HG03571 (cell line): ENCODE results near the gene MYCL.

ENCODE experiments used
- ATAC-seq: cut with Tn5 transposase; IDR thresholded peaks from one replicate; pipeline ENCODE4 v1.9.1; 2021; ENCODE audit not compliant: unreplicated experiment

MYCL gene, protein sequence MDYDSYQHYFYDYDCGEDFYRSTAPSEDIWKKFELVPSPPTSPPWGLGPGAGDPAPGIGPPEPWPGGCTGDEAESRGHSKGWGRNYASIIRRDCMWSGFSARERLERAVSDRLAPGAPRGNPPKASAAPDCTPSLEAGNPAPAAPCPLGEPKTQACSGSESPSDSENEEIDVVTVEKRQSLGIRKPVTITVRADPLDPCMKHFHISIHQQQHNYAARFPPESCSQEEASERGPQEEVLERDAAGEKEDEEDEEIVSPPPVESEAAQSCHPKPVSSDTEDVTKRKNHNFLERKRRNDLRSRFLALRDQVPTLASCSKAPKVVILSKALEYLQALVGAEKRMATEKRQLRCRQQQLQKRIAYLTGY

DNA sequence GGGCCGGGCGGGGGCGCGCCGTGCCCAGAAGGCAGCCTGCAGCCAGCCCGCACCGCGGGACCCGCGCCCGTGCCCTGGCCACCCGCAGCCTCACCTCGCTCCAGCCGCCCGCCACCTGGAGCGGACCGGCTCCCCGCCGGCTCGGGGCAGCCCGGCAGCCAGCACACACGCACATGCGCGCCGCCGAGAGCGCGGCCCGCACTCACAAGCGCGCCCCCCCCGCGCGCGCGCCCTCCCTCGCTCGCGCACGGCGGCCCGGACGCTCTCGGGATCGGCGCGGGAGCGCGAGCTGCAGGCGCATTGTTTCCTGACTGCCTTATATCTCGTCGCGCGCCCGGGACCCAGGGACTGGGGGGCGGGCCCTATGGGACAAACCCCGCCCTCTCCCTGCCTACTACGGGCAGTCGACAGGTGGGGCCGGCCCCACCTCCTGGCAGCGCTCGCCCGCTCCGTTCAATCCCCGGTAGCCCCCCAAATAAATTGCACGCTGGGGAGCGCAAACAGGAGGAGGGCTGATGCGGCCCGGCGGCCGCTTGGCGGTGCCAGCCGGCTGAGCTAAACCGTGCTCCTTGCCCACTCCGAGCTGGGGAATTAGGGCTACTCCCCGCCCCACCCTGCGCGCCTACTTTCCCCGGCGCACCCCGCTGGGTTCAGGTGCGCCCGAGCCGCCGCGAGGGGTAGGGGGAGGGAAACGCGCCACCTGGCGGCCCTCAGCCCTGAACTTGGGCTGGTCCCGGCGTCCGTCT is at the start of gene MYCL:
MYCL (minus strand) TSS at position 204 of the 746 bp plus-strand sequence. CDS start 483 bp downstream, outside the sequence.
- peak; percentile 77 for ATAC-seq

DNA sequence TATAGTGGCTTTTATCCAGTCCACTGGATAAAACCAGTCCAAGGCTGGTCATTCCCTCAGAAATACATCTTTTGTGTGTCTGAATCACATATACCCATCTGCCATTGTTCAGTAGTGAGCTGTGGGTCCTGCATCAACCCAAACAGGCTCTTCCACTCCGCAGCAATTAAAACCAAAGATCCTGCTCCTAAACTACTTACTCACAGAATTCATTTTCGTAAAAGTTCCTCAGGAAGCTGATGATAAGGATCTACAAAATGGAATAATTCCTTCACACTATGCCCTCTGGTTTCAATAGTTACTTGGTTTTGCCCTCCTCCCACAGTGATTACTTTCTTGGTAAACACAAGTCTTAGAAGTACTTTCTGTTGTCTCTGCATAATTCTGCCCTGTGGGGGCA is 48.2 kb upstream of the MYCL start:
- ATAC-seq = no peak

DNA sequence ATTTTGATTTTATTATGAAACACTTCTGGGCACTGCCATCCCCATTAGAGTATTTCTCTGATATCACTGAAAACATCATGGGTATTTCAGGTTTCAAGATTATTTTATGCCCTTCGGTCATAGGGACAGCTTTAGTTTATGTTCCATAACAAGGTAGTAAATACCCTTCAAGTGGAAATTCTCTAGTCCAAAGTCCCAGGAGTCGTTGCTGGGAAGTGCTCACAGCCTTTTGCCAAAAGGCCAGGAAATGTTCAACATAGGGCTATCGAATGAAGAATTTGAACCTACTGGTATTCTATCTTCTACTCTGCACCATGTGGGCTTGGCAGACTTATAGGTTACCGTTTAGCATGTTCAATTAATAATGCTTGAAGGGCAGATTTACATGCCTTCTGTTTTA is 45.5 kb upstream of the MYCL start:
- ATAC-seq = no peak

DNA sequence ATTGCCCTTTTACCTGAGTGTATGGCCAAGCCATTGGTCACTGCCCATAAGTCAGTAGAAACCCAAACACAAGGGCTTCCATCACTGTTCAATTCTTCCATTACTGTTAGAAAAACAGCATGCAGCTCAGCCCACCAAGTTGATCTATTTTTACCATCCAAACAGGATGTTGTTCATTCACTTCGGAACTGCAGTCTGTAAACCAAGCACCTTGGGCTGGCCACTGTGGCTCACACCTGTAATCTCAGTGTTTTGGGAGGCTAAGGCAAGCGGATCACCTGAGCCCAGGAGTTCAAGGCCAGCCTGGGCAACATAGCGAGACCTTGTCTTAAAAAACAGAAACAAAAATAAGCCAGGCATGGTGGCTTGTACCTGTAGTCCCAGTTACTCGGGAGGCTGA is 44.5 kb upstream of the MYCL start:
- ATAC-seq = no peak

DNA sequence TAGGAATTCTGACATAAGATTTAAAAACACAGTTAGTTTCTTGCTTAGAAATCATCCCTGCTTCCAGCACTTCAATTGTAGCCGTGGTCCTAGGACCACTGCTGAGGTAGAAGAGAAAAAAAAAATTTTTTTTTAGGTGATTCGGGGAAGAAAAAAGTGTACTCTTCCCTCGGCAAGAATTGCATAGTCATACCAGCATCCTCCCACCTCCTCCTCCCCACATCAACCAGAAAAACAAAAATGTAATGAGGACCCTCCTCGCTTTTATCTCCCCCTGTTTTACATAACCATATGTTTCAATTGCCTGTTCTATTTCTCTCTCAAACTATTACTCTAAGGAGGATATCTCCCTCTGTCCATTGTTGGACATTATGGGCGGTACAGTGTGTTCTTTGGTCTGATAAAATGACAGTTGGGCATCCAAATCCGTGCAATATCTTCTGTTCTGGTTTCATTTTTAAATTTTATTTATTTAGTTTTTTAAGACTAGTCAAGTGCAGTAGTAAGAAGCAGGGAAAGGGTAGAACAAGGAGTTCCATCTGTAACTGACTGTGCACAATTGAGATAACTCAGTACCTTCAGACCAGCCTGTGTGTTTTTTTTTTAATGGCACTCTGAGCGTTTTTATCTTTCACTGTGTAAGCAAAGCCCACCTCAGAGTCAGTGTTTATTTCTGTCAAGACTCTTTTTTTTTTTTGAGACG is 42.8 kb upstream of the MYCL start:
- ATAC-seq = no peak

DNA sequence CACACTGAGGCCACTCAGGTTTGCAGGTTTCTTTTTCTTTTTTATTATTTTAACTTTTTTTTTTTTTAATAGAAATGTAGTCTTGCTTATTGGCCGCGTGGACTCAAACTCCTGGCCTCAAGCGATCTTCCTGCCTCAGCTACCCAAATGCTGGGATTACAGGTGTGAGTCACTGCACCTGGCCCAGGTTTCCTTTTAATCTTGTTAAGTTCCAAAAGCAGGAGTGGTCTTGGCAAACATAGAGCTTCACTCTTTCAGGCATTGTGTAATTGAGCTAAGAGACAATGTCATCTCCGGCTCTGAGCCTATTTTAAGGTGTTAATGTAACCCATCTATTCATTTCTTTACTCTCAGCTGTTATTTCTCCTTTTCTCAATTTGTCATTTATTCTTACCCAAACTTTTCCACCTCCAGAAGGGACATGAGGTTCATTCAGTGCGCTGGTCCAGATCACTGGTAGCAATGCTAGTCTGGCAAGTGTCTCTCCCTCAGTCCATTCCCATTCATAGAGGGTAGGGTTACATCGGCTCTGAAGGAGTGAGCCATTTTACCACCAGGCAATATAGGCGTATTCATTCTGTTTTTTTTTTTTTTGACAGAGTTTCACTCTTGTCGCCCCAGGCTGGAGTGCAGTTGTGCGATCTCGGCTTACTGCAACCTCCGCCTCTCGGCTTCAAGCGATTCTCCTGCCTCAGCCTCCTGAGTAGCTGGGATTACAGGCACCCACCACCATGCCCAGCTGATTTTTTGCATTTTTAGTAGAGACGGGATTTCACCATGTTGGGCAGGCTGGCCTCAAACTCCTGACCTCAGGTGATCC is 42.0 kb upstream of the MYCL start:
- ATAC-seq = no peak

DNA sequence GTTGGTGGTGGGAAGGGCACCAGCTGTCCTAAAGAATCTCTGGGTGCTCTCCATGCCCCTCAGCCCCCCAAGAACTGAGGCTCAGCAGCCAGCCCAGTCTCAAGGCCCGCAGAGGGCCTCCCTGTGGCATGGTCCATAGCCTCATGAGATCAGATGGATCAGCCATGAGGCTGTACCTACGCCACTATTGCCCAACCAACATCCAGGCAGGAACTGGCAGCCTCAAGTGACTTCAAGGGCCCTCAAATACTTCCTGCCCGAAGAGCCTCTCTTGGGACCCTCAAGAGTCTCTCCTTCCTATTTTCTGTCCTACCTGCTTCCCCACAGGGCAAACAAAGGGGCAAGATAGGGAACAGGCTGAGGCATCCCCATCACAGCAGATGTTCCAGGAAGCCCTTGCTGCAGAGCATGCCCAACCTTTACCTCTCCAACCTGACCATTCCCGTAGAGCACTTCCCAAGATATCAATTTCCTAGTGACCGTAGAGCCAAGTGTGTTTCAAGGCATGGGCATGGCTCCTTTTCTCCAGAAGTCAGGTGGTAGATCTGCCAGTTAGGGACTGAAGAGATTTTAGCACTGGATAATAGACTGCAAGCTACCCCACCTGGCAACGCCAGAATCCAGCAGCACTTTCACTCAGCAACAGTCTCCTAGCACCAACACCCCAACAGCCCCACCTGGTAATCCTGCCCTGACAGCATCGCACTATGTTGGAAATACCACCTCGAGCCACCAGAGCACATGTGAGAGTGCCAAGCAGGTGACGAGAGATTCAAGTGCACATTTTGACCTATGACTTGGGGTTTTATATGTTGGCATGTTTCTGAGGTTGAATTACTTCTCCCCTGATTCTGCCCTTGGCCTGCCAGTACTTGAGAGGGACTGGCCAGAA is 39.5 kb upstream of the MYCL start:
- no peak for ATAC-seq

DNA sequence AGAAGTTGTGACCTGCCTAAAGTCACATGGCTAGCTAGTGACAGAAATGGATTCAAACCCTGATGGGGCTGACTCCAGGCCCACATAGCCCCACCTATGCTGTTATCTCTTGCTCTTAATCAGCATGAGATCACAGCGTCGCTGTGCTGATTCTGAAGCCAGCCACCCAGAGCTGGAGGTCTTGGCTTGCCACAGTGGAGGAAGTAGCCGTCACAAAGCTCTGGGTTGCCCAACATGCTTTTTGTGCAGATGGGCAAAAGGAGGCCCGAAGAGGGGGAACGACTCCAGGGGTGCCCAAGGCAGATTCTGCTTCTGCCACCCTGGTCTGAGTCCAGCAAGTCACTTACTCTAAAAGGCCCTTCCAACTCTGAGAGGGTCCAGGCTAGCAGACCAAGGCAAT is 38.5 kb upstream of the MYCL start:
- no peak for ATAC-seq

DNA sequence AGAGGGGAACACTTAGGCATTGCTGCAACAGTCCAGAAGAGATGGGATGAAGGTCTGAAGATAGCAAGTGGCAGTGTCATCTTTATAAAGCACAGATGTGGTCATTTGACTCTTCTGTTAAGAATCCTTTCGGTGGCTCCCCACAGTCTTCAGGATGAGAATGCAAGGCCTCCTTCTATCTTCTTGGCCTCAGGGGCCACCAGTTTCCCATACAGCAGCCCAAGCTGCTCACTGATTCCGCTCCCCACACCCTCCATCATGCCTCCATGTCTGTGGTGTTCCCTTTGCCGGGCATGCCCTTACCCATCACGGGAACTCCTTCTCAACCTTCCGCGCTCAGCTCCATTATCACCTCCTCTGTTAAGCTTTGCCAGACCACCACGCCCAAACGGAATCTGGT is 37.1 kb upstream of the MYCL start:
- ATAC-seq = no peak

DNA sequence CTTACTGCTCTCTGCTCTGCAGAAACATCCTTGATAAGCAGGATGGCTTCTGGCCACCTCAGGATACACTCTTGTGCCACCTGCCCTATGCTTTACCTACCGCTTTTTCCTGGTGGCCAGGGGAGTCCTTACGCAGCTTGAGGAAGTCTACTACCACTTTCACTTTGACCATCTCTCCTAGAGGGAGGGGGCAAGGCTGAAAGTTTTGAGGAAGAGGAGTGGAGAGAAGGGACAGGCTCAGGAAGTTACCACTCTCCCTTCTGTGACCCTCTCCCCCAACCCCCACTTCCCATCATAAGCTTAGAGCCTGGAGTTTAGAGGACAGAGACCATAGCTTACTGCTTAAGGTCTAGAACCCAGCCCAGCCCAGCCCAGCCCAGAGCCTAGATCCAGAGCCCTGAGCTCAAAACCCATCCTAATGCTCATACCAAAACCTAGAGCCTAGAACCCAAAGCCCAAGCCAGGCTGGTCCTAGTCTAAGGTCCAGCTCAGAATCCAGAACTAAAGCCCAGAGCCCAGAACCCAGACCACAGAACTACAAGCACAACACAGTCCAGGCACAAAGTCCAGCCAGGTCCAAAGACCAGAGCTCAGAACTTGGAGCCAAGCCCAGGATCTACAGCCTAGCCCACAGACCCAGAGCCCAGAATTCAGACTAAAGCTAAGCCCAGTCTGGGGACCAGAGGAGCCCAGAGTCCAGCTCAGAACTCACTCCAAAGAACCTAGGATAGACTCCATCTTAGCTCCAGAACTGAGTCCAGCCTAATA is 35.2 kb upstream of the MYCL start:
- no peak for ATAC-seq

DNA sequence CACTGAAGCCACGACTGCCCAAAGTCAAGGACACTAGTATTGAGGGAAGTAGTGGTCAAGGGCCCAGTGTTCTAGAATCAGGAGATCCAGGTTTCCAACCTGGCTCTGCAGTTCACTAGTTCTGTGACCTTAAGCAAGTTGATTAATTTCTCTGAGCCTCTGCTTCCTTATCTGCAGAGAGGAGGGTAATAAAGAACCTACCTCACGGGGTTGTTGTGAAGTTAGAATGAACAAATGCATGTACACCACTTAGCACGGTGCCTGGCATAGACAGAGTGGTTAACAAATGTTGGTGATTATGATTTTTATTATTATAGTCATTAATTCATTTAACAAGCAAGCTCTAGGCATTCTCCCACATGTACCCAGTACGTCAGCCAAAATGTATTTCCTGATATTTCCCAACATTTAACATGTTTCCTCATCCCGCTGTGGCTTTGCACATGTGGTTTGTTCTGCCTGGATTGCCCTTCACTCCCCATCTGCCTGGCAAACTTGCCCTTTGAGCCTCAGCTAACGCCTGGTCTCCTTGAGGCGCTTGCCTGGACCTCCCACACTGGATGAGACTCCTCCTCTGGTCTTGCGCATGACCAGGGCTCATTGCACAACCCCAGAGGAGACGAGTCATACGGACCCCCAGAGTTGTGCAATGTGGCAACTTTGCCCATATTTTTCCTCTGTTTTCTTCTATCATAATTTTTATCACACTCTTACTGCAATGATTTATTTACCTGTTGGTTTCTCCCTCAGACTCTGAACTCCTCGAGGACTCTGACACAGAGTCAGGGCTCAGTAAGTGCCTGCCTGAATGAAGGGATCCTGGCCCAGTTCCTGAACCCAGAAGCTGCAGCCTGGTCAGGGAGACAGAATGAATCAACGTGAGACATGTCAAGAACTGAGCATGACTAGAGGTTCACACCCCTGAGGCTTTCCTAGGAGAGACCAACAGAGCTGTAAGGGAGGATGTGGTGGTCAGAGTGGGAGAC is 32.5 kb upstream of the MYCL start:
- ATAC-seq = no peak

DNA sequence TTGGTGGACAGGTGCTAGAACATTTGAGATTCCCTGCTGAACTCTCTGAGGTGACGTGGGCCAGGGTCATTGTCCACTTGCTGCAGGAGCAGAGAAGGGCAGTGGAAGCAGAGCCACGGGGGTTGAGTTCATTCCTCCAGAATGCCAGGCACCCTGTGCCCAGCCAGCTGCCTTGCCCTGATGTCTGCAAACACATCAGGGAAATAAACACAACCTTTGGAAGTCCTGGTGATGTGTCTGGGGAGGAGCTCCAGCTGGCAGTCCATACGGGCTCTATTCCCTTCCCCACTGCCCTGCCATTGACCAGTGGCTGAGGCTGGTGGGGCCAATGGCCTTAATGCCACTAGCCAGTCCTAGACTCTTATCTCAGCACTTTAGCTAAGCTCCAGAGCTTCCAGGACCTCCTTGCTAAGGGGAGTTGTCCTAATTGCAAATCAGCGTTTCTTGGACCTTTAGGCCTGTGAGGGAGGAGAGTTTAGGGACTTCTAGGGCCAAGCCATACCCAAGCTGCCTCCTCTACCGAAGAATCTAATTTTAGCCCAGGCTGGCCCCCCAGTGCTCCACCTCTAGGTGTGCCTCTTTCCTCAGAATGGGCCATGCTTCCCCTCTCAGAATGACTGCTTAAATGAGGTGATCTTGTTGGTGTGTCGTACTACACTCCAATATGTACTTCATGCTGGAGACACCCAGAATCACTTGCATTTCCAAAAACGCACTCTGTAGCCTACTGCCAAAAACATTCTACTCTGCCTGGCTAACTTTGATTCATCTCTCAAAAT is 27.3 kb upstream of the MYCL start:
- ATAC-seq = no peak

DNA sequence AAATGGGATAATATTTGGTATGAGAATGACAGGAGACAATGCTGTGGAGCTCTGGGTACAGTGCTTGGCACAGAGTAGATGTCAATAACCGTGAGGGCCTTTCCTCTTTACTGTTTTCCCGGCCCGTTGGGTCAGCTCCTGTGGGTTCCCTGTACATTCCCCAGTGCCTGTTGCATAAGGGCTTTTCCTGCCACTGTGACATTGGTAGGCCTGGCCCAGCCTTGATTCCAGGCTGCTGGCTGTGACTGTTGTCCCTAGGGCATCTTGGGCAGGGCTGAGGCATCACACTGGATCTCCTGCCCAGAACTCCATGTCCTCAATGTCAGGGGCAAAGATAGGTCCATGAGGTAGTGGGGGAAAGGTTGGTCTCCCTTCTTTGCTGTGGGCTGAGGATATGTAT is 25.8 kb upstream of the MYCL start:
- ATAC-seq = no peak

DNA sequence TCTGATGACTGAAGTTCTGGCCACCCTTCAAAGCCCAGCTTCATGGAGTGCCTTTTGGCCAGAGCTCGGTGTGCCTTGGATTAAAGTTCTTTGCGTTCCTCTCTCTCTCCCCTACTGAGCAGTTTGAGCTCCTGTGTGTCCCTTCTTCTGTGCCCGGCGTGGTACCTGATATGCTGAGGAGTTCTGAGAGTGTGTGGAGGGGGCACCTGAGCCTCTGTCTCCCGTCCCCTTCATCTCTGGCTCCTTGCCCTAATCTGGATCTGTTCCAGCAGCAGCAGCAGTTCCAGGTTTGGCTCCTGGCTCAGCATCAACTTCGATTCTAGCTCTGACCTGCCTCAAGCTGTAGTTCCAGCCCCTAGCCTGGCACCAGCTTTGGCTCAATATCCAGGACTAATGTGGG is 25.1 kb upstream of the MYCL start:
- ATAC-seq = no peak

DNA sequence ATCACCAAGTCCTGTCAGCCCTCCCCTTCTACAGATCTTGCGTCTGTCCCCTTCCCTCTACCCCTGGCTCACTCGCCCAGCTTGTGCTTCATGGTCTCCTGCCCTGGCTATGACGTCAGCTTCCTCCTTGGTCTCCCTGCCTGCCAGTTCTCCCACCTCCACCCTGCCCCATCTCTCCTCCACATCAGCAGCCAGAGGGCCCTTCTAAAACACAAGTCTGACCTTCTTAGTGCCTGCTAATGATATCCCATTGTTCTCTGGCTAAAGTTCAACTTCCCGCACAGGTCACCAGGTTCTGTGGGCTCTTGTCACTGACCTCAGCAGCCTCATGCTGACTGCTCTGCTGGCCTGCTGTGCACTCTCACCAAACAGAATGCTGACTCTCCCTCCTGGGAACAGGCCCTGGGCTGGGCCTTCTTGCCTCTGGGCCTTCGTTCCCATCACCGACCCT is 24.7 kb upstream of the MYCL start:
- ATAC-seq = no peak

DNA sequence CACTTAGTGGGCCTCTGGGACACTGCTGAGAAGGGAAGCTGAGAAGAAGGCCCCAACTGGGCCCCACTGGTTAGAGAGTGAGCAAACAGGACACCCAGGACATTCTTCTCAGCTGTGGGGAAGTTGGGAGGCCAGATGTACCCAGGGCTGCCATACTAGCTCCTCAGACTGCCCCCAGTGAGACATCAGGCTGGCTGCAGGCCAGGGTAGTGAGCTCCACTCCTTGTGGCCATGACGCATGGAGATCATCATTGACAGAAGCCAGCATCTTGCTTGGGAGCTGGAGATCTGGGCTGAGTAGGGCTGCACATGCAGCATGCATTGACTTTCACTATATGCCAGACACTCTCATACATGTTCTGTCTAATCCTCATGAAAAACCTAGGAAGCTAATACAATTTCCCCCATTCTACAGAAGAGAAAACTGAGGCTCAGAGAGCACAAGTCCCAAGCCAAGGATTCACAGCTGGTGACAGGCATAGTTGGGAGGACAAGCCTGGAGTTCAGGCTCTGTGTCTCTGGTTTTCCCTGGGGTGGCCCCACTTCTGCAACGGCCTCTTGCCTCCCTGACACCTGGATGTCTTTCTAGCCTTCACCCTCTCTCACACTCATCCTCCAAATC is 24.1 kb upstream of the MYCL start:
- ATAC-seq = no peak

DNA sequence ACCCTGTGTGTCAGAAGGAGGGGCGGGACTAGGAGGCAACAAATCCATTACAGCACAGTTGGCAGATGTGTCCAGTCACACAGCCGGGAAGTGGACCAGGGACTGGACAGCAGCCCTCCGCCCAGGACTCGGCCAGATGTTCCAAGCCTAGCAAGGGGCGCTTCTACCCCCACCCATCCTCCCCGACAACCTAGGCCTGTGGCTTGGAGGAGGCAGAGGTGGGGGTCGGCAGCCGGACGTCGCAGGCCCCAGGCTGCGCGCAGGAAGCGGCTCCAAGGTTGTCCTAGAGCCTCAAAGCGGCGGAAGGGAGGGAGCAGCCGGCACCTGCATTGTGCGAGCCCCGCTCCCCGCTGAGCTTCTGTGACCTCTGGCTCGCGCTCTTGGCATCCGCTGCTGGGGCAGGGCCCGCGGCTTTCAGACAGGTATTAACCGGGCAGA is 20.6 kb upstream of the MYCL start:
- ATAC-seq = no peak
